Endothelial cell (in vitro differentiated cells): ENCODE measurements around the gene SLC26A3. TPM values are rescaled to one million over a fixed set of nuclear protein-coding genes. Genes with fewer than 3 reads are reported as not detected.

Experiments
- DNase-seq: peaks from one replicate; pipeline ENCODE4 v3.0.0; 2021; ENCODE audit warnings: low spot score
- H3K27ac Mint-ChIP-seq: one replicate; pipeline ENCODE4 v1.8.0; 2021; ENCODE audit warnings: mixed read lengths, inconsistent platforms; ENCODE audit not compliant: unreplicated experiment
- H3K27me3 Mint-ChIP-seq: one replicate; pipeline ENCODE4 v1.8.0; 2021; ENCODE audit warnings: mild to moderate bottlenecking, moderate library complexity, mixed read lengths, inconsistent platforms; ENCODE audit not compliant: unreplicated experiment
- H3K36me3 Mint-ChIP-seq: one replicate; pipeline ENCODE4 v1.8.0; 2021; ENCODE audit warnings: mild to moderate bottlenecking, low read depth, mixed read lengths, inconsistent platforms; ENCODE audit not compliant: unreplicated experiment
- H3K4me1 Mint-ChIP-seq: one replicate; pipeline ENCODE4 v1.8.0; 2021; ENCODE audit warnings: mild to moderate bottlenecking, mixed read lengths, inconsistent platforms; ENCODE audit not compliant: unreplicated experiment
- H3K4me3 Mint-ChIP-seq: one replicate; pipeline ENCODE4 v1.8.0; 2021; ENCODE audit warnings: mild to moderate bottlenecking, mixed read lengths, inconsistent platforms; ENCODE audit not compliant: unreplicated experiment
- H3K9me3 Mint-ChIP-seq: one replicate; pipeline ENCODE4 v1.8.0; 2021; ENCODE audit warnings: mixed read lengths, inconsistent platforms; ENCODE audit not compliant: unreplicated experiment
- CTCF ChIP-seq: fragments of 200-600 bp; sonication (generic); IDR thresholded peaks from one replicate; pipeline ENCODE4 v1.5.0; 2021; ENCODE audit warnings: antibody characterized with exemption; ENCODE audit not compliant: unreplicated experiment
- total RNA-seq: library from RNA; stranded (reverse); fragmentation: NEBNext Ultra II Directional; extraction: Animal tissue kit (Norgen Biotek cat#: 25700); gene quantifications from one replicate; pipeline ENCODE4 v1.2.1, GENCODE V29; 2021; ENCODE audit not compliant: unreplicated experiment

SLC26A3 gene
- total RNA-seq, 1 donor from 2014 or later = not detected

DNA sequence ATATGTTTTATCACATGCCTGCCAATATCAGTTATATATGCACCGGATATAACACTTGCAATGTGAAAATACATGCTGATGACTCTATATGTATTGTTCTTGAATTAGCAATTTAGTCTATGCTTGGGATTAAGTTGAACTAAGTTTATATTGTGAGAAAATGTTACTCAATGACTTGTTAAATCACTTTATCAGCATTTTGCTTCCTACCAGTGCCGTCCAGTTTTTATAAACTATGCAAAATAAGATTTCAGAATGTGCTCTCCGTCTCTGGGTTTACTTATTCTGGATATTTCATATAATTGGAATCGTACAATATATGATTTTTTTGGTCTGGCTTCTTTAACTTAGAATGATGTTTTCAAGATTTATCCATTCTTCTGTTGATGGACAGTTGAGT lies 25.5 kb upstream of the SLC26A3 start:
- H3K27ac Mint-ChIP-seq = no peak overlapping the region
- no peak for TF ChIP-seq CTCF
- DNase-seq = no peak
- H3K4me1 Mint-ChIP-seq = no peaks in the 10 kb centered on the region
- H3K4me3 Mint-ChIP-seq = no peak overlapping the region
- peaks cover 5% of the 10 kb centered on the region for H3K27me3 Mint-ChIP-seq
- no peaks in the 10 kb centered on the region for H3K9me3 Mint-ChIP-seq
- no peaks in the 10 kb centered on the region for H3K36me3 Mint-ChIP-seq

DNA sequence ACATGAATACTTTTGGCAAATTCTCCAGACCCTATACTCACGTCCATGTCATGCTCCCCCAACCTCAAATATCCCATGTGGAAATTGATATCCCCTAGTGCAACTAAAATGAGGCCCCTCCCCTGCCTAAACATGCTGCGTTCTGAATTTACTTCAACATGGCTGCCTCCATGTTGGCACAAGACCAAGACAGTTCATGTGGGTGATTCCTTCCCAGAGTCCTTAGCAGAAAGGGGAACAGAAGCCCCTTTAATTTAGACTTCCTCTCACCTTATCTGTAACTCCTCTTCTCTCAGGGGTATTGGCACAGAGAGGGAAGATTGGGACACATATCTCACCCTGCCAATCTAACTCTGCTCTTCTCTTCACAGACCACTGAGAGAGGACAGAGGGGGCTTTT lies 24.5 kb upstream of the SLC26A3 start:
- Mint-ChIP-seq H3K36me3 (no peaks in the 10 kb centered on the region), H3K4me3 (no peak overlapping the region), H3K9me3 (no peaks in the 10 kb centered on the region), H3K4me1 (no peaks in the 10 kb centered on the region), H3K27me3 (peaks cover 5% of the 10 kb centered on the region), H3K27ac (no peak overlapping the region)
- no peak for DNase-seq
- no peak for TF ChIP-seq CTCF

DNA sequence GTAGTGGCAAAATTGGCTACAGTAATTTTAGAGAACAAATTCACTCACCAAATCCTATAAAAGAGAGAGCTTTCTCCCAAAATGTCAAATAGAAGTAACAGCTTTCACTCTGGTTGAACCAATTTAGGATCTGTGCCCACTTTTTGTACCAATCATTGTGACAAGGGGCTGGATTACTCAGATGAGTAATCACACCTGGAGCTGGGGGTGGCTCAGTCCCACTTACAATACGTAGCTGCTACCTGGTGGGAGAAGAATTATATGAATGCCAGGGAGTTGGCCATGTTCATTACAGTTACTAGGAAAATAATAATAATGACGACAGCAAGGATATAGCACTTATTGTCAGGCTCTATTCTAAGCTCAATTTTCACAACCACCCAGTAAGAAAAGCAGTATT lies 23.4 kb upstream of the SLC26A3 start:
- Mint-ChIP-seq H3K36me3 (no peaks in the 10 kb centered on the region), H3K9me3 (no peaks in the 10 kb centered on the region), H3K4me1 (no peaks in the 10 kb centered on the region), H3K27me3 (peaks cover 3% of the 10 kb centered on the region), H3K27ac (no peak overlapping the region), H3K4me3 (no peak overlapping the region)
- no peak for DNase-seq
- TF ChIP-seq CTCF = no peak

- Mint-ChIP-seq H3K4me3 (no peak overlapping the region), H3K27ac (no peak overlapping the region), H3K4me1 (no peaks in the 10 kb centered on the region), H3K36me3 (no peaks in the 10 kb centered on the region), H3K9me3 (no peaks in the 10 kb centered on the region), H3K27me3 (no peaks in the 10 kb centered on the region)
- DNase-seq = no peak
- TF ChIP-seq CTCF = no peak
Measured at GRCh38 chr7:107824858-107825257, 21.8 kb upstream of the SLC26A3 start.

GRCh38 chr7:107818622-107819021 lies 15.6 kb upstream of the SLC26A3 start:
- no peak overlapping the region for H3K4me3 Mint-ChIP-seq
- no peak overlapping the region for H3K27ac Mint-ChIP-seq
- no peaks in the 10 kb centered on the region for H3K4me1 Mint-ChIP-seq
- no peaks in the 10 kb centered on the region for H3K36me3 Mint-ChIP-seq
- TF ChIP-seq CTCF = no peak
- H3K9me3 Mint-ChIP-seq = no peaks in the 10 kb centered on the region
- no peaks in the 10 kb centered on the region for H3K27me3 Mint-ChIP-seq
- DNase-seq = no peak
